ENCODE data around the gene C16orf95.

Gene C16orf95

DNA sequence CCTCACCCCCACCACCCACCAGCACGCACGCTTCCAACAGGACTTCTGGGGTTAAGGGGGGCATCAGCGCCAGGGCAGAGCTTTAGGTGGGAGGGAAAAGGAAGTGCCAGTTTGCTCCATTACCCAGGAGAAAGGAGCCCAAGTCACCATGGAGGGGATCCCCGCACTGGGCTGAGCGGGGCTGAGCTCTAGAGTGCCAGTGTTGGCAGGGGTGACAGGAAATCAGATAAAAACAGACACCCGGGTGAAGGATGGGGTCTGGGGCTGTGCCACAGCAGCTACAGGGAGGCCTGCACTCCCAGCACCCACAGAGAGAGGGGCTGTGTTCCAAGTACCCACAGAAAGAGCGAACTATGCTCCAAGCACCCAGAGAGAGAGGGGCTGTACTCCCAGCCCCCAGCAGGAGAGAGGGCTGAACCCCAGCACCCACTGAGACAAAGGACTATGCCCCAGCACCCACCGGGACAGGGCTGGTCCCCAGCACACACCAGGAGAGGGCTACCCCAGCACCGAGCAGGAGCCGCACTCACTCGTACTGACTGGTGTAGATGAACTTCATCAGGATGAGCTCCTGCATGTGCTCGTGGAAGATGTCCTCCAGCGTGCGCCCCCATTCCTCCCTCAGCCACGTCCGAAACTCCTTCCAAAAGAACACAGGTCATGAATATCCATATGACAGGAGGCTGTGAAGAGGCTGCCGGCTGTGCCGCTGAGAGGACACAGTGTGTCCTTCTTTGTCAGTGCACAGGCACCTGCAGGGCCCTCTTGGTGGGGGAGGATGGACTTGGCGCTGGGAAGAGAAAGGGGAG is 18.6 kb upstream of the C16orf95 start:
- H3K36me3 ChIP-seq (replicated peaks; ENCODE audit: low read depth, low read length), result no peaks in the 10 kb centered on the region
- H2AFZ ChIP-seq (ENCODE audit: low read depth, low read length), result no peak overlapping the region
- TF ChIP-seq, protein P1, sequence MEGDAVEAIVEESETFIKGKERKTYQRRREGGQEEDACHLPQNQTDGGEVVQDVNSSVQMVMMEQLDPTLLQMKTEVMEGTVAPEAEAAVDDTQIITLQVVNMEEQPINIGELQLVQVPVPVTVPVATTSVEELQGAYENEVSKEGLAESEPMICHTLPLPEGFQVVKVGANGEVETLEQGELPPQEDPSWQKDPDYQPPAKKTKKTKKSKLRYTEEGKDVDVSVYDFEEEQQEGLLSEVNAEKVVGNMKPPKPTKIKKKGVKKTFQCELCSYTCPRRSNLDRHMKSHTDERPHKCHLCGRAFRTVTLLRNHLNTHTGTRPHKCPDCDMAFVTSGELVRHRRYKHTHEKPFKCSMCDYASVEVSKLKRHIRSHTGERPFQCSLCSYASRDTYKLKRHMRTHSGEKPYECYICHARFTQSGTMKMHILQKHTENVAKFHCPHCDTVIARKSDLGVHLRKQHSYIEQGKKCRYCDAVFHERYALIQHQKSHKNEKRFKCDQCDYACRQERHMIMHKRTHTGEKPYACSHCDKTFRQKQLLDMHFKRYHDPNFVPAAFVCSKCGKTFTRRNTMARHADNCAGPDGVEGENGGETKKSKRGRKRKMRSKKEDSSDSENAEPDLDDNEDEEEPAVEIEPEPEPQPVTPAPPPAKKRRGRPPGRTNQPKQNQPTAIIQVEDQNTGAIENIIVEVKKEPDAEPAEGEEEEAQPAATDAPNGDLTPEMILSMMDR (IDR thresholded peaks at IDR 0.05; ENCODE audit: low read depth, low read length), result no peak
- no peak for TF ChIP-seq EZH2phosphoT487 (IDR thresholded peaks at IDR 0.05; ENCODE audit: low read depth)
- H3K79me2 ChIP-seq (ENCODE audit: low read length), result no peaks in the 10 kb centered on the region
- H3K27ac ChIP-seq (ENCODE audit: low read length), result no peak overlapping the region
- H3K27me3 ChIP-seq (ENCODE audit: low read depth, low read length), result no peaks in the 10 kb centered on the region
- no peak overlapping the region for H3K4me3 ChIP-seq (ENCODE audit: low read length)
- H3K9ac ChIP-seq (ENCODE audit: low read length), result no peak overlapping the region
- H3K4me1 ChIP-seq (ENCODE audit: low read length), result no peaks in the 10 kb centered on the region
- no peaks in the 10 kb centered on the region for H3K9me3 ChIP-seq (ENCODE audit: insufficient read depth, low read length)
- H3K4me2 ChIP-seq (ENCODE audit: low read length), result no peak overlapping the region
- no peaks in the 10 kb centered on the region for H4K20me1 ChIP-seq (ENCODE audit: insufficient read depth, low read length)

DNA sequence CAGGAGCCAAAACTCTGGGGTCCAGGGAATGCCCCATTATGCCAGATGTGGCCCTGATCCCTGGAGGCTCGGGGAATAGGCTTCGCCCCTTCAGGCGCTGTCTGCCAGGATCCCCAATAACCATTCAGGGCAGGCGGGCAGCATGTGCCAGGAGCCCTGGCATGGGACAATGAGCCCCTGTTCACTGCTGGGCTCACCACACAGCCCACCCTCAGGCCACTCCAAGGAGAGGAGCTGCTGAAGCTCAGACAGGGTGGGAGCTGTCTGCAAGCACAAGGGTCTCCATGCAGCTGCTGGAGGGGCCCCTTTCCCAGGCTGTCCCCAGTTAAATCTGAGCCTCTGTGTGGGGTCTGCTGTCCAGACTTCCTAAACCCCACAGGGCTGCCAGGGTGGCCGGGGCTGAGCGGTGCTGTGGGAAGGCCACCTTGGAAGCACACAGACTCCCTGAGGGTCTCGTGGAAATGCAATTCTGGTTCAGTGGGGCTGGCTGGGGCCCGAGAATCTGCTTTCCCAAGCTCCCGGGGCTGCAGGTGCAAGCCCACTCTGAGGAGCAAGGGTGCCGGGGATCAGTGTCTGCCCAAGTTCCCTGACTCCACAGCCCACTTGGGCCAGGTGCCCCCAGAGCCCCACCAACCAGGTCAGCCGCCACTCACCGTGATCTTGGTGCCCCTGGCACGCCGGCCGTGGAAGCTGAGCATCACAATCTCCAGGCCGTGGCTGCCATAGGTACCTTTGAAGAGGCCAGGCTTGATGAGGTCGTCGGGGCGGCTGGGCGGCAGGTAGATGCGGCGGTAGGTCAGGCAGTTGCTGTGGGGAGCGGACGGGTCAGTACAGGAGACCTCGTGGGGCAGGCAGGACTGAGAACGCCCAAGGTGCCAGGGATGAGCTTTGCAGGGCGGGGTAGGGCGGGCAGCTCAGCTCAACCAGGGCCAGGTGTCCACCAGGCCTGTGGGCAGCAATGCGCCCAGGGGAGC is 17.7 kb upstream of the C16orf95 start:
- no peak overlapping the region for H3K4me2 ChIP-seq (ENCODE audit: low read length)
- no peak for TF ChIP-seq EZH2phosphoT487 (IDR thresholded peaks at IDR 0.05; ENCODE audit: low read depth)
- TF ChIP-seq, protein P1 (IDR thresholded peaks at IDR 0.05; ENCODE audit: low read depth, low read length), result no peak
- H3K27me3 ChIP-seq (ENCODE audit: low read depth, low read length), result no peaks in the 10 kb centered on the region
- no peaks in the 10 kb centered on the region for H3K4me1 ChIP-seq (ENCODE audit: low read length)
- no peaks in the 10 kb centered on the region for H3K9me3 ChIP-seq (ENCODE audit: insufficient read depth, low read length)
- H3K4me3 ChIP-seq (ENCODE audit: low read length), result no peak overlapping the region
- no peak overlapping the region for H2AFZ ChIP-seq (ENCODE audit: low read depth, low read length)
- no peaks in the 10 kb centered on the region for H4K20me1 ChIP-seq (ENCODE audit: insufficient read depth, low read length)
- no peak overlapping the region for H3K9ac ChIP-seq (ENCODE audit: low read length)
- no peak overlapping the region for H3K27ac ChIP-seq (ENCODE audit: low read length)
- H3K79me2 ChIP-seq (ENCODE audit: low read length), result no peaks in the 10 kb centered on the region
- no peaks in the 10 kb centered on the region for H3K36me3 ChIP-seq (replicated peaks; ENCODE audit: low read depth, low read length)

- Histone ChIP-seq H3K9me3 (ENCODE audit: insufficient read depth, low read length) (no peaks in the 10 kb centered on the region), H3K36me3 (replicated peaks; ENCODE audit: low read depth, low read length) (no peaks in the 10 kb centered on the region), H4K20me1 (ENCODE audit: insufficient read depth, low read length) (no peaks in the 10 kb centered on the region), H3K4me2 (ENCODE audit: low read length) (no peak overlapping the region), H3K27me3 (ENCODE audit: low read depth, low read length) (no peaks in the 10 kb centered on the region), H3K4me1 (ENCODE audit: low read length) (no peaks in the 10 kb centered on the region), H3K4me3 (ENCODE audit: low read length) (no peak overlapping the region), H2AFZ (ENCODE audit: low read depth, low read length) (no peak overlapping the region), H3K27ac (ENCODE audit: low read length) (no peak overlapping the region), H3K9ac (ENCODE audit: low read length) (no peak overlapping the region), H3K79me2 (ENCODE audit: low read length) (no peaks in the 10 kb centered on the region)
- TF ChIP-seq EZH2phosphoT487 (IDR thresholded peaks at IDR 0.05; ENCODE audit: low read depth), result no peak
- TF ChIP-seq, protein P1 (IDR thresholded peaks at IDR 0.05; ENCODE audit: low read depth, low read length), result no peak
Observed at GRCh38 chr16:87333581-87334331, 16.6 kb upstream of the C16orf95 start.

Data from OCI-LY3 (cell line).